Smooth muscle cell (in vitro differentiated cells): Measurements from ENCODE around the gene RENBP. TPM values are rescaled to one million over a fixed set of nuclear protein-coding genes. Genes with fewer than 3 reads are reported as not detected.

ENCODE experiments used
- DNase-seq: peaks from one replicate; lab custom pipeline; 2025; ENCODE audit not compliant: unreplicated experiment; lab: John Stamatoyannopoulos, UW
- H2AFZ ChIP-seq: fragments of 200-600 bp; sonication (generic); 2 replicates; pipeline ENCODE4 v1.6.0; 2016; ENCODE audit warnings: antibody characterized with exemption, low read depth, mild to moderate bottlenecking
- H3F3A ChIP-seq: fragments of 200-600 bp; sonication (generic); 2 replicates; pipeline ENCODE4 v1.6.0; 2017; ENCODE audit warnings: antibody characterized with exemption, low read depth
- H3K27ac ChIP-seq: fragments of 200-600 bp; sonication (generic); 2 replicates; pipeline ENCODE4 v1.5.1; 2016; ENCODE audit warnings: low read depth, mild to moderate bottlenecking
- H3K27me3 ChIP-seq: fragments of 200-600 bp; sonication (generic); 2 replicates; pipeline ENCODE4 v1.6.1; 2016; ENCODE audit warnings: low read depth, mild to moderate bottlenecking
- H3K36me3 ChIP-seq: fragments of 200-600 bp; sonication (generic); 2 replicates; pipeline ENCODE4 v1.5.1; 2016; ENCODE audit warnings: low read depth
- H3K4me1 ChIP-seq: fragments of 200-600 bp; sonication (generic); 2 replicates; pipeline ENCODE4 v1.5.1; 2016; ENCODE audit warnings: low read depth
- H3K4me2 ChIP-seq: fragments of 200-600 bp; sonication (generic); 2 replicates; pipeline ENCODE4 v1.6.0; 2016; ENCODE audit warnings: mild to moderate bottlenecking
- H3K4me3 ChIP-seq: fragments of 200-600 bp; sonication (generic); 2 replicates; pipeline ENCODE4 v1.5.1; 2016; ENCODE audit warnings: mild to moderate bottlenecking
- H3K79me2 ChIP-seq: fragments of 200-600 bp; sonication (generic); 2 replicates; pipeline ENCODE4 v1.6.0; 2016; ENCODE audit warnings: low read depth, mild to moderate bottlenecking
- H3K9ac ChIP-seq: fragments of 200-600 bp; sonication (generic); 2 replicates; pipeline ENCODE4 v1.6.0; 2016; ENCODE audit warnings: low read depth
- H3K9me3 ChIP-seq: fragments of 200-600 bp; sonication (generic); replicated peaks from 2 replicates; pipeline ENCODE4 v1.5.1; 2016; ENCODE audit warnings: low read depth
- H4K20me1 ChIP-seq: fragments of 200-600 bp; sonication (generic); 2 replicates; pipeline ENCODE4 v1.6.0; 2016; ENCODE audit warnings: low read depth
- CTCF ChIP-seq: fragments of 200-600 bp; sonication (generic); IDR thresholded peaks from 2 replicates; pipeline ENCODE4 v1.5.1; 2017; ENCODE audit warnings: borderline replicate concordance, mild to moderate bottlenecking, antibody characterized with exemption; ENCODE audit not compliant: insufficient read depth, poor library complexity, severe bottlenecking
- WGBS: methylation state at CpG from one replicate; pipeline ENCODE4 v1.1.7; 2016; ENCODE audit warnings: low lambda C conversion rate; 5-methylcytosine and 5-hydroxymethylcytosine counted together
- polyA plus RNA-seq: library from polyadenylated mRNA; unstranded; fragments of >200 nt; fragmentation: Nextera tagmentation; extraction: Ambion mirVana; gene quantifications from 2 replicates; pipeline ENCODE4 v1.2.1, GENCODE V29; 2016
- total RNA-seq: library from RNA; depleted of rRNA; stranded (reverse); fragments of >200 nt; gene quantifications from 2 replicates; pipeline ENCODE4 v1.2.3, GENCODE V29; 2014

The RENBP gene
- total and polyA plus RNA-seq, 2 experiments from 2014 or later: 0.11 TPM; not detected in 1

DNA sequence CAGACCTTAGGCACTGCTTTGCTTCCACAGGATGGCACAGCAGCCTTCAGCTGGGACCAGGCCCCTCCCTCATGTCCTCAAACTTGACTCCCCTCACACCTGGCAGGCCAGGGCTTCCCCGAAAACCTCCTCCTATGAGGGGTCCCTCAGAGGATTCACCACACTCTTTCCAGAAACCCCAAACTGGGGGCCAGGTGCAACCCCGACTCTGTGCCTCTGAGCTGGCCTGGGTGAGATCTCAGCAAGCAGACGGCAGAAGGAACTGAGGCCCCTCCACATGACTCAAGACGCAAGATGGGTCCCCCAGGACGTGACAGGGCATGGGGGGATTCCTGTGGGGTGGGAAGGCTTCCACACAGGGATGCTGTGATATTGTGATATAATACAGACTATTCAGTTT is 21.0 kb upstream of the RENBP start:
- Histone ChIP-seq H3K4me3 (no peak overlapping the region), H3K27ac (no peak overlapping the region), H3F3A (no peaks in the 10 kb centered on the region), H3K79me2 (peaks cover 54% of the 10 kb centered on the region), H4K20me1 (peaks cover 85% of the 10 kb centered on the region), H3K27me3 (no peaks in the 10 kb centered on the region), H3K4me1 (no peaks in the 10 kb centered on the region), H3K9ac (no peak overlapping the region), H3K9me3 (no peaks in the 10 kb centered on the region), H3K4me2 (no peak overlapping the region), H2AFZ (no peak overlapping the region), H3K36me3 (no peaks in the 10 kb centered on the region)
- no peak for DNase-seq
- WGBS: 80% methylated on average over 5 of the region's 5 CpGs
- no peak for TF ChIP-seq CTCF

- Histone ChIP-seq H4K20me1 (peaks cover 75% of the 10 kb centered on the region), H3K9ac (no peak overlapping the region), H3K36me3 (no peaks in the 10 kb centered on the region), H3K79me2 (peaks cover 47% of the 10 kb centered on the region), H2AFZ (no peak overlapping the region), H3K27ac (no peak overlapping the region), H3K4me2 (no peak overlapping the region), H3K4me3 (no peak overlapping the region), H3F3A (no peaks in the 10 kb centered on the region), H3K27me3 (no peaks in the 10 kb centered on the region), H3K4me1 (no peaks in the 10 kb centered on the region), H3K9me3 (no peaks in the 10 kb centered on the region)
- no peak for DNase-seq
- WGBS: 94% methylated on average over 14 of the region's 14 CpGs
- no peak for TF ChIP-seq CTCF
Observed at GRCh38 chrX:153964105-153964504, 19.7 kb upstream of the RENBP start.

- no peaks in the 10 kb centered on the region for H3K9me3 ChIP-seq
- no peak overlapping the region for H2AFZ ChIP-seq
- H3K79me2 ChIP-seq: peaks cover 42% of the 10 kb centered on the region
- WGBS: 93% methylated on average over 12 of the region's 12 CpGs
- peaks cover 69% of the 10 kb centered on the region for H4K20me1 ChIP-seq
- TF ChIP-seq CTCF: no peak
- no peak overlapping the region for H3K27ac ChIP-seq
- H3K4me3 ChIP-seq: no peak overlapping the region
- no peak overlapping the region for H3K4me2 ChIP-seq
- H3K4me1 ChIP-seq: no peaks in the 10 kb centered on the region
- no peaks in the 10 kb centered on the region for H3F3A ChIP-seq
- H3K36me3 ChIP-seq: no peaks in the 10 kb centered on the region
- no peak for DNase-seq
- H3K9ac ChIP-seq: no peak overlapping the region
- H3K27me3 ChIP-seq: no peaks in the 10 kb centered on the region
Observed at GRCh38 chrX:153963546-153963945, 19.1 kb upstream of the RENBP start.

DNA sequence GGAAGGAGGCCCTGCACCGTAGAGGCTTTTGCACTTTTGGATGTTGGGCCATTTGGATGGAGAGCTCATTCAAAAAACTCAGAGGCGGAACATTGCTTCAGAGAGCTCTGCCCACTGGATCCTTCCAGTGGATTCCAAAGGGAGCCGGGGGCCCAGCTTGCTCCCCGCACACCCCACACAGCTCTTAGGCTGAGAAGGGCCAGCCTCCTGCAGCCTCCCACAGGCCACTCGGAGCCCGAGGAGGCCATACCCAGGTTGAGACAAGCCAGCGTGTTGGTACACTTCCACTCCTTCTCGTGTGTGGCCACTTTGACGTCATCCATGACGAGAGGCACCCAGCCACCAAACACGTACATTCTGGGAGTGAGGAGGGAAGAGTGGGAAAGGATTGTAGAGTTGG is 16.8 kb upstream of the RENBP start:
- no peak for DNase-seq
- Histone ChIP-seq H3K36me3 (no peaks in the 10 kb centered on the region), H3K4me3 (no peak overlapping the region), H3K27ac (no peak overlapping the region), H3K4me2 (no peak overlapping the region), H3K4me1 (no peaks in the 10 kb centered on the region), H3K79me2 (peaks cover 20% of the 10 kb centered on the region), H3F3A (no peaks in the 10 kb centered on the region), H4K20me1 (peaks cover 46% of the 10 kb centered on the region), H2AFZ (no peak overlapping the region), H3K27me3 (no peaks in the 10 kb centered on the region), H3K9me3 (no peaks in the 10 kb centered on the region), H3K9ac (no peak overlapping the region)
- no peak for TF ChIP-seq CTCF
- WGBS: 92% methylated on average over 11 of the region's 11 CpGs
